B cell (primary cell): Measurements from ENCODE around the gene NAA35. TPM values are rescaled to one million over a fixed set of nuclear protein-coding genes. Genes with fewer than 3 reads are reported as not detected.
A peak's percentile ranks its signal among the peaks of the same experiment; 100 is the strongest.

Experiments
- ATAC-seq: fragments of 200-7000 bp; cut with Tn5 transposase; one replicate; pipeline ENCODE4 v1.10.0; 2021; ENCODE audit warnings: low read depth, mild to moderate bottlenecking, moderate number of reproducible peaks, moderate library complexity
- CTCF ChIA-PET: fragments of 350-600 bp; sonication (Branson Sonifier 250); formaldehyde crosslinking; loops from one replicate; lab custom pipeline; 2021; ENCODE audit warnings: antibody characterized with exemption, inconsistent platforms; lab: Charles Lee
- POLR2A ChIA-PET: fragments of 350-600 bp; sonication (Branson Sonifier 250); formaldehyde crosslinking; loops from one replicate; lab custom pipeline; 2021; ENCODE audit warnings: antibody characterized with exemption; lab: Charles Lee
- DNase-seq: peaks from one replicate; pipeline ENCODE4 v3.0.0; 2013
- H2AFZ ChIP-seq: 2 replicates; pipeline ENCODE4 v1.6.1; 2012; ENCODE audit warnings: mild to moderate bottlenecking, low read depth, low read length; ENCODE audit not compliant: insufficient read depth, poor library complexity, severe bottlenecking
- H3K27ac ChIP-seq, 2 donors: 1 replicate in 1 of 2; 2 replicates in 1 of 2; pipeline ENCODE4 v1.5.1; 2012 to 2013; ENCODE audit warnings: low read length in 2 of 2, mild to moderate bottlenecking in 2 of 2, moderate library complexity in 1 of 2
- H3K27me3 ChIP-seq, 4 experiments: fragments of 200-600 bp in 1 of 4; sonication (generic) in 1 of 4; replicated peaks in 1 of 4; 1 replicate in 2 of 4; 2 replicates in 2 of 4; pipeline versions ENCODE4 v1.6.1 to v1.7.0; 2013 to 2016; ENCODE audit warnings: low read length in 3 of 4, mild to moderate bottlenecking in 2 of 4, mixed read lengths in 1 of 4, moderate library complexity in 1 of 4; ENCODE audit not compliant: insufficient read depth in 4 of 4, control insufficient read depth in 3 of 4; ENCODE audit errors: control extremely low read depth in 1 of 4
- H3K36me3 ChIP-seq, 2 experiments: replicated peaks in 1 of 2; 1 replicate in 1 of 2; 2 replicates in 1 of 2; pipeline versions ENCODE4 v1.6.1 to v1.7.1; 2013; ENCODE audit warnings: low read length in 1 of 2; ENCODE audit not compliant: insufficient read depth in 2 of 2, control insufficient read depth in 1 of 2; ENCODE audit errors: control extremely low read depth in 1 of 2, extremely low read depth in 1 of 2
- H3K4me1 ChIP-seq, 2 donors: fragments of 200-600 bp in 1 of 2; sonication (generic) in 1 of 2; 1 replicate in 1 of 2; 2 replicates in 1 of 2; pipeline versions ENCODE4 v1.5.1 to v1.6.1; 2013 to 2017; ENCODE audit warnings: low read length in 2 of 2; ENCODE audit not compliant: control insufficient read depth in 2 of 2, insufficient read depth in 2 of 2
- H3K4me2 ChIP-seq: replicated peaks from 2 replicates; pipeline ENCODE3; 2012; ENCODE audit warnings: mild to moderate bottlenecking, low read depth, low read length; ENCODE audit not compliant: poor library complexity, severe bottlenecking
- H3K4me3 ChIP-seq, 5 experiments: fragments of 200-600 bp in 1 of 5; sonication (generic) in 1 of 5; 1 replicate in 3 of 5; 2 replicates in 2 of 5; pipeline versions ENCODE4 v1.5.1 to v1.7.0; 2011 to 2016; ENCODE audit warnings: low read length in 4 of 5, mild to moderate bottlenecking in 4 of 5, low read depth in 2 of 5, control low read depth in 1 of 5, moderate library complexity in 1 of 5; ENCODE audit not compliant: insufficient read depth in 1 of 5; ENCODE audit errors: control extremely low read depth in 1 of 5, extremely low read depth in 1 of 5
- H3K79me2 ChIP-seq: fragments of 200-600 bp; sonication (generic); one replicate; pipeline ENCODE4 v1.6.0; 2016; ENCODE audit warnings: low read length; ENCODE audit not compliant: control insufficient read depth, insufficient read depth
- H3K9ac ChIP-seq: fragments of 200-600 bp; sonication (generic); 2 replicates; pipeline ENCODE4 v1.6.1; 2017; ENCODE audit warnings: mild to moderate bottlenecking, low read length, moderate library complexity
- H3K9me3 ChIP-seq, 3 donors: one replicate each; pipeline versions ENCODE4 v1.6.1 to v1.7.1; 2013; ENCODE audit warnings: low read length in 2 of 3; ENCODE audit not compliant: control insufficient read depth in 2 of 3, insufficient read depth in 1 of 3; ENCODE audit errors: control extremely low read depth in 1 of 3
- H4K20me1 ChIP-seq: 2 replicates; pipeline ENCODE4 v1.6.0; 2012; ENCODE audit warnings: mild to moderate bottlenecking, low read length; ENCODE audit not compliant: insufficient read depth, control insufficient read depth, poor library complexity, severe bottlenecking
- H3K27ac Mint-ChIP-seq: one replicate; pipeline ENCODE4 v1.8.0; 2021; ENCODE audit warnings: mixed read lengths
- H3K27me3 Mint-ChIP-seq: one replicate; pipeline ENCODE4 v1.8.0; 2021; ENCODE audit warnings: mixed read lengths
- H3K4me1 Mint-ChIP-seq: one replicate; pipeline ENCODE4 v1.8.0; 2021; ENCODE audit warnings: mixed read lengths
- H3K4me3 Mint-ChIP-seq: one replicate; pipeline ENCODE4 v1.8.0; 2021; ENCODE audit warnings: mixed read lengths
- H3K9me3 Mint-ChIP-seq: one replicate; pipeline ENCODE4 v1.8.0; 2022; ENCODE audit warnings: mixed read lengths; ENCODE audit not compliant: insufficient read depth
- CTCF ChIP-seq: fragments of 200-600 bp; IDR thresholded peaks from one replicate; pipeline ENCODE4 v1.8.0; 2022; ENCODE audit warnings: antibody characterized with exemption, mild to moderate bottlenecking
- EZH2 ChIP-seq: IDR thresholded peaks from 2 replicates; pipeline ENCODE4 v1.6.1; 2012; ENCODE audit warnings: borderline replicate concordance, low read depth, mild to moderate bottlenecking, moderate library complexity, low read length; ENCODE audit not compliant: insufficient read depth, poor library complexity, severe bottlenecking
- WGBS: methylation state at CpG from one replicate; pipeline ENCODE4 v1.1.5; 2013; ENCODE audit warnings: missing lambda C conversion rate; ENCODE audit not compliant: insufficient coverage; 5-methylcytosine and 5-hydroxymethylcytosine counted together
- intact Hi-C: fragments of 100-400 bp; cut with micrococcal nuclease; formaldehyde crosslinking; loops from one replicate; pipeline ENCODE4 v1.10.0; 2022
- polyA plus RNA-seq: library from polyadenylated mRNA; depleted of rRNA; stranded (reverse); fragments of >200 nt; gene quantifications from 2 replicates; pipeline ENCODE4 v1.2.3, GENCODE V29; 2012
- total RNA-seq, 2 donors: library from RNA; stranded (reverse); fragments of 120-200 nt in 1 of 2; gene quantifications; 1 replicate in 1 of 2; 2 replicates in 1 of 2; pipeline versions ENCODE4 v1.2.3 to v1.2.4, GENCODE V29; 2013 to 2022

Gene NAA35
- total and polyA plus RNA-seq, 2 donors (not counting 1 experiment from before 2014, with no cell fraction given), result 4.5 to 26.2 TPM

GRCh38 chr9:85940275-85940831 lies 593 bp upstream of the NAA35 start:
- H3K4me3 ChIP-seq, result peak overlapping the region; percentile 7 to 87 (median 37)
- peaks cover 0 to 9% (median 0%) of the 10 kb centered on the region in 3 donors for H3K9me3 ChIP-seq
- H3K27me3 ChIP-seq, result peaks cover 0 to 11% (median 2%) of the 10 kb centered on the region in 4 experiments
- intact Hi-C loops, result loop anchor here (1.0 to 5.0 kb wide), 5 partner anchors 135 to 1960 kb away; partner anchors contain the start of genes HNRNPK, RMI1 and TUT7
- H3K9ac ChIP-seq, result peak overlapping the region; percentile 15
- Mint-ChIP-seq H3K9me3 (no peaks in the 10 kb centered on the region), H3K27ac (peak overlapping the region; percentile 93), H3K4me1 (peaks cover 27% of the 10 kb centered on the region), H3K4me3 (peak overlapping the region; percentile 92), H3K27me3 (peaks cover 14% of the 10 kb centered on the region)
- CTCF ChIA-PET, result no interaction called here
- no peak for TF ChIP-seq EZH2
- no peak for TF ChIP-seq CTCF
- peaks cover 22 to 26% of the 10 kb centered on the region in 2 donors for H3K4me1 ChIP-seq
- DNase-seq (no peak), ATAC-seq (no peak)
- 1% methylated on average over 8 of the region's 13 CpGs for WGBS
- peak overlapping the region; percentile 60 for H3K4me2 ChIP-seq
- peaks cover 15% of the 10 kb centered on the region for H4K20me1 ChIP-seq
- H2AFZ ChIP-seq, result no peak overlapping the region
- POLR2A ChIA-PET, result no interaction called here
- H3K27ac ChIP-seq, result peak overlapping the region; percentile 69 to 77
- H3K79me2 ChIP-seq, result peaks cover 31% of the 10 kb centered on the region
- peaks cover 2 to 3% of the 10 kb centered on the region in 2 experiments for H3K36me3 ChIP-seq

- peak overlapping the region; percentile 79 to 90 for H3K27ac ChIP-seq
- WGBS, result 1% methylated on average over 15 of the region's 15 CpGs
- H4K20me1 ChIP-seq, result peaks cover 15% of the 10 kb centered on the region
- peak overlapping the region; percentile 92 for H3K4me3 Mint-ChIP-seq
- peaks cover 10% of the 10 kb centered on the region for H3K27me3 Mint-ChIP-seq
- peak overlapping the region; percentile 59 to 94 (median 85) for H3K4me3 ChIP-seq
- H3K79me2 ChIP-seq, result peaks cover 39% of the 10 kb centered on the region
- H2AFZ ChIP-seq, result peak overlapping the region; percentile 87
- H3K4me1 ChIP-seq, result peaks cover 22 to 26% of the 10 kb centered on the region in 2 donors
- H3K4me1 Mint-ChIP-seq, result peaks cover 29% of the 10 kb centered on the region
- DNase-seq (no peak), ATAC-seq (no peak)
- intact Hi-C loops, result loop anchor here (1.0 to 5.0 kb wide), 3 partner anchors 329 to 1961 kb away; partner anchors contain the start of genes HNRNPK, ISCA1 and RMI1
- peak overlapping the region; percentile 91 for H3K27ac Mint-ChIP-seq
- TF ChIP-seq CTCF, result no peak
- no peak for TF ChIP-seq EZH2
- no peaks in the 10 kb centered on the region for H3K9me3 Mint-ChIP-seq
- peak overlapping the region; percentile 87 for H3K9ac ChIP-seq
- H3K27me3 ChIP-seq, result peaks cover 0 to 3% (median 0%) of the 10 kb centered on the region in 4 experiments
- ChIA-PET CTCF (no interaction called here), POLR2A (no interaction called here)
- peak overlapping the region; percentile 91 for H3K4me2 ChIP-seq
- H3K9me3 ChIP-seq, result peaks cover 0 to 9% (median 0%) of the 10 kb centered on the region in 3 donors
- H3K36me3 ChIP-seq, result peaks cover 2 to 3% of the 10 kb centered on the region in 2 experiments
Measured at GRCh38 chr9:85941622-85941940, 635 bp downstream of the NAA35 start.
